Liver (tissue), 9 donors: ENCODE results near the gene ANKRD17. TPM values are rescaled to one million over a fixed set of nuclear protein-coding genes. Genes with fewer than 3 reads are reported as not detected.

ENCODE experiments used
- DNase-seq: peaks from one replicate; pipeline ENCODE4 v3.0.0-alpha.2; 2017; ENCODE audit warnings: low spot score
- H3K27ac ChIP-seq, 2 donors: one replicate each; pipeline ENCODE4 v1.7.0; 2013; ENCODE audit warnings: inconsistent platforms in 2 of 2, low read length in 2 of 2, control low read depth in 1 of 2, low read depth in 1 of 2, mild to moderate bottlenecking in 1 of 2
- H3K27me3 ChIP-seq, 4 donors: one replicate each; pipeline versions ENCODE4 v1.6.1 to v1.7.0; 2013; ENCODE audit warnings: low read length in 3 of 4, inconsistent platforms in 1 of 4, mild to moderate bottlenecking in 1 of 4, moderate library complexity in 1 of 4; ENCODE audit not compliant: control insufficient read depth in 4 of 4, insufficient read depth in 4 of 4
- H3K36me3 ChIP-seq, 4 donors: one replicate each; pipeline versions ENCODE4 v1.6.1 to v1.7.0; 2013; ENCODE audit warnings: low read length in 3 of 4, mild to moderate bottlenecking in 3 of 4, low read depth in 1 of 4, moderate library complexity in 1 of 4; ENCODE audit not compliant: control insufficient read depth in 4 of 4, insufficient read depth in 3 of 4
- H3K4me1 ChIP-seq, 4 donors: one replicate each; pipeline versions ENCODE4 v1.6.1 to v1.7.0; 2013; ENCODE audit warnings: low read length in 3 of 4, mild to moderate bottlenecking in 3 of 4, moderate library complexity in 1 of 4; ENCODE audit not compliant: control insufficient read depth in 4 of 4, insufficient read depth in 4 of 4
- H3K4me3 ChIP-seq, 3 donors: one replicate each; pipeline versions ENCODE4 v1.6.1 to v1.7.0; 2013; ENCODE audit warnings: low read length in 3 of 3, control low read depth in 1 of 3, low read depth in 1 of 3, mild to moderate bottlenecking in 1 of 3
- H3K9ac ChIP-seq, 2 donors: one replicate each; pipeline ENCODE4 v1.7.0; 2013; ENCODE audit warnings: low read length in 2 of 2, mild to moderate bottlenecking in 2 of 2, moderate library complexity in 2 of 2, control low read depth in 1 of 2, low read depth in 1 of 2
- H3K9me3 ChIP-seq, 4 donors: one replicate each; pipeline versions ENCODE4 v1.6.1 to v1.7.0; 2013; ENCODE audit warnings: low read length in 3 of 4; ENCODE audit not compliant: control insufficient read depth in 4 of 4
- EGR1 ChIP-seq, 2 donors: IDR thresholded peaks; 2 replicates each; pipeline ENCODE4 v1.6.1; 2016 to 2018; ENCODE audit warnings: antibody characterized with exemption in 2 of 2, low read depth in 2 of 2
- FOXA1 ChIP-seq: IDR thresholded peaks from 2 replicates; pipeline ENCODE4 v1.6.1; 2016; ENCODE audit warnings: antibody characterized with exemption
- FOXA2 ChIP-seq: IDR thresholded peaks from 2 replicates; pipeline ENCODE4 v1.6.1; 2016; ENCODE audit warnings: antibody characterized with exemption
- GABPA ChIP-seq, 2 donors: IDR thresholded peaks in 1 of 2; conservative IDR thresholded peaks in 1 of 2; 2 replicates each; pipeline ENCODE4 v1.6.1; 2016; ENCODE audit warnings: antibody characterized with exemption in 2 of 2, mild to moderate bottlenecking in 1 of 2, moderate library complexity in 1 of 2
- HNF4A ChIP-seq, 2 donors: conservative IDR thresholded peaks; 2 replicates each; pipeline ENCODE4 v1.6.1; 2016; ENCODE audit warnings: antibody characterized with exemption in 2 of 2, mild to moderate bottlenecking in 2 of 2
- HNF4G ChIP-seq: IDR thresholded peaks from 2 replicates; pipeline ENCODE4 v1.6.1; 2016; ENCODE audit warnings: antibody characterized with exemption
- JUND ChIP-seq, 2 donors: IDR thresholded peaks; 2 replicates each; pipeline ENCODE4 v1.6.1; 2016; ENCODE audit warnings: antibody characterized with exemption in 2 of 2
- RAD21 ChIP-seq, 2 donors: IDR thresholded peaks; 2 replicates each; pipeline ENCODE4 v1.6.1; 2016; ENCODE audit warnings: antibody characterized with exemption in 2 of 2, mild to moderate bottlenecking in 2 of 2
- SP1 ChIP-seq: IDR thresholded peaks from 2 replicates; pipeline ENCODE4 v1.6.1; 2018; ENCODE audit warnings: antibody characterized with exemption, mild to moderate bottlenecking
- TAF1 ChIP-seq: conservative IDR thresholded peaks from 2 replicates; pipeline ENCODE4 v1.6.1; 2016; ENCODE audit warnings: antibody characterized with exemption, mild to moderate bottlenecking
- YY1 ChIP-seq: IDR thresholded peaks from 2 replicates; pipeline ENCODE4 v1.6.1; 2016; ENCODE audit warnings: antibody characterized with exemption, mild to moderate bottlenecking
- WGBS: extraction: QIAGEN DNeasy Blood & Tissue Kit; methylation state at CpG from one replicate; pipeline ENCODE4 v1.1.7; 2013; 5-methylcytosine and 5-hydroxymethylcytosine counted together
- polyA plus RNA-seq, 2 donors: library from polyadenylated mRNA; stranded (reverse) in 1 of 2; unstranded in 1 of 2; fragments of 200-250 nt in 1 of 2; fragments of >200 nt in 1 of 2; fragmentation: Nextera tagmentation in 1 of 2; extraction: Ambion mirVana in 1 of 2; gene quantifications; one replicate each; pipeline versions ENCODE4 v1.2.1 to v1.2.3, GENCODE V29; 2013 to 2015
- total RNA-seq, 2 donors: library from RNA; depleted of rRNA; stranded (reverse); fragments of >200 nt; gene quantifications; one replicate each; pipeline ENCODE4 v1.2.3, GENCODE V29; 2014
- TF ChIP-seq, protein P1 (sequence below): IDR thresholded peaks from 2 replicates; pipeline ENCODE4 v1.6.1; 2016; ENCODE audit warnings: antibody characterized with exemption
- TF ChIP-seq, protein P2 (sequence below): IDR thresholded peaks from 2 replicates; pipeline ENCODE4 v1.6.1; 2016; ENCODE audit warnings: antibody characterized with exemption, mild to moderate bottlenecking
- TF ChIP-seq, protein P3 (sequence below): IDR thresholded peaks from 2 replicates; pipeline ENCODE4 v1.6.1; 2016; ENCODE audit warnings: antibody characterized with exemption
- TF ChIP-seq, protein P4 (sequence below): IDR thresholded peaks from 2 replicates; pipeline ENCODE4 v1.6.1; 2016; ENCODE audit warnings: antibody characterized with exemption
- donor health status: healthy.
- donor health status: healthy.
- donor health status: healthy.
- donor health status: healthy.
- donor health status: healthy.

Gene ANKRD17
- total and polyA plus RNA-seq, 4 donors = 11.6 to 38.5 (median 19.7) TPM

DNA sequence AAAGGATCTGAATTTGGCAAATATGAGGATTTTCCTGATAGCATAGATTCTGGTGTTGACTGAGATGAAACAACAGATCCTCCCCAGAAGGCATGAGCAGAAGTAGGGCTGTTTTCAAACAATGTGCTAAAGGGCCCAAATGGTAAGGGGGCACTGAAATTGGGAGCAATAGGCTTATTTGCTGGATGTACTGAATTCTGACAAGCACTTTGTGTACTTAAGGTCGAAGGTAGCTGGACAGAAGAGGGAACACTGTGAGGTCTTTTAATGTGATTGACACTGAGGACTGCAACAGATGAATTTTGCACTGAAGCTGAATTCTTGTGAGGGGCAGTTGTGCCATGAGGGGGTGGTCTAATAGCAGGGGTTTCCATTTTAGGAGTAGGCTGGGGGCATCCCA lies 167.9 kb downstream of the ANKRD17 start:
- no peak for DNase-seq
- H3K27ac ChIP-seq = no peak overlapping the region
- H3K4me3 ChIP-seq = no peak overlapping the region
- H3K36me3 ChIP-seq = peaks cover 2 to 35% (median 25%) of the 10 kb centered on the region in 4 donors
- WGBS = 46% methylated on average over 1 of the region's 1 CpG
- peaks cover 0 to 7% (median 0%) of the 10 kb centered on the region in 4 donors for H3K4me1 ChIP-seq
- H3K27me3 ChIP-seq = no peaks in the 10 kb centered on the region
- TF ChIP-seq RAD21 (IDR thresholded peaks at IDR 0.05) = no peak
- TF ChIP-seq, protein P1, sequence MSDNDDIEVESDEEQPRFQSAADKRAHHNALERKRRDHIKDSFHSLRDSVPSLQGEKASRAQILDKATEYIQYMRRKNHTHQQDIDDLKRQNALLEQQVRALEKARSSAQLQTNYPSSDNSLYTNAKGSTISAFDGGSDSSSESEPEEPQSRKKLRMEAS = no peak
- TF ChIP-seq SP1 = no peak
- TF ChIP-seq JUND (IDR thresholded peaks at IDR 0.05) = no peak
- no peak for TF ChIP-seq FOXA2
- no peak for TF ChIP-seq HNF4G
- no peak for TF ChIP-seq TAF1
- TF ChIP-seq YY1 = no peak
- no peak for TF ChIP-seq GABPA (IDR thresholded peaks at IDR 0.05 in 1 of 2, conservative IDR thresholded peaks at IDR 0.05 in 1 of 2)
- TF ChIP-seq, protein P2, sequence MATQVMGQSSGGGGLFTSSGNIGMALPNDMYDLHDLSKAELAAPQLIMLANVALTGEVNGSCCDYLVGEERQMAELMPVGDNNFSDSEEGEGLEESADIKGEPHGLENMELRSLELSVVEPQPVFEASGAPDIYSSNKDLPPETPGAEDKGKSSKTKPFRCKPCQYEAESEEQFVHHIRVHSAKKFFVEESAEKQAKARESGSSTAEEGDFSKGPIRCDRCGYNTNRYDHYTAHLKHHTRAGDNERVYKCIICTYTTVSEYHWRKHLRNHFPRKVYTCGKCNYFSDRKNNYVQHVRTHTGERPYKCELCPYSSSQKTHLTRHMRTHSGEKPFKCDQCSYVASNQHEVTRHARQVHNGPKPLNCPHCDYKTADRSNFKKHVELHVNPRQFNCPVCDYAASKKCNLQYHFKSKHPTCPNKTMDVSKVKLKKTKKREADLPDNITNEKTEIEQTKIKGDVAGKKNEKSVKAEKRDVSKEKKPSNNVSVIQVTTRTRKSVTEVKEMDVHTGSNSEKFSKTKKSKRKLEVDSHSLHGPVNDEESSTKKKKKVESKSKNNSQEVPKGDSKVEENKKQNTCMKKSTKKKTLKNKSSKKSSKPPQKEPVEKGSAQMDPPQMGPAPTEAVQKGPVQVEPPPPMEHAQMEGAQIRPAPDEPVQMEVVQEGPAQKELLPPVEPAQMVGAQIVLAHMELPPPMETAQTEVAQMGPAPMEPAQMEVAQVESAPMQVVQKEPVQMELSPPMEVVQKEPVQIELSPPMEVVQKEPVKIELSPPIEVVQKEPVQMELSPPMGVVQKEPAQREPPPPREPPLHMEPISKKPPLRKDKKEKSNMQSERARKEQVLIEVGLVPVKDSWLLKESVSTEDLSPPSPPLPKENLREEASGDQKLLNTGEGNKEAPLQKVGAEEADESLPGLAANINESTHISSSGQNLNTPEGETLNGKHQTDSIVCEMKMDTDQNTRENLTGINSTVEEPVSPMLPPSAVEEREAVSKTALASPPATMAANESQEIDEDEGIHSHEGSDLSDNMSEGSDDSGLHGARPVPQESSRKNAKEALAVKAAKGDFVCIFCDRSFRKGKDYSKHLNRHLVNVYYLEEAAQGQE = no peak
- TF ChIP-seq, protein P3, sequence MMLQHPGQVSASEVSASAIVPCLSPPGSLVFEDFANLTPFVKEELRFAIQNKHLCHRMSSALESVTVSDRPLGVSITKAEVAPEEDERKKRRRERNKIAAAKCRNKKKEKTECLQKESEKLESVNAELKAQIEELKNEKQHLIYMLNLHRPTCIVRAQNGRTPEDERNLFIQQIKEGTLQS = no peak
- no peak for TF ChIP-seq HNF4A (conservative IDR thresholded peaks at IDR 0.05)
- TF ChIP-seq, protein P4, sequence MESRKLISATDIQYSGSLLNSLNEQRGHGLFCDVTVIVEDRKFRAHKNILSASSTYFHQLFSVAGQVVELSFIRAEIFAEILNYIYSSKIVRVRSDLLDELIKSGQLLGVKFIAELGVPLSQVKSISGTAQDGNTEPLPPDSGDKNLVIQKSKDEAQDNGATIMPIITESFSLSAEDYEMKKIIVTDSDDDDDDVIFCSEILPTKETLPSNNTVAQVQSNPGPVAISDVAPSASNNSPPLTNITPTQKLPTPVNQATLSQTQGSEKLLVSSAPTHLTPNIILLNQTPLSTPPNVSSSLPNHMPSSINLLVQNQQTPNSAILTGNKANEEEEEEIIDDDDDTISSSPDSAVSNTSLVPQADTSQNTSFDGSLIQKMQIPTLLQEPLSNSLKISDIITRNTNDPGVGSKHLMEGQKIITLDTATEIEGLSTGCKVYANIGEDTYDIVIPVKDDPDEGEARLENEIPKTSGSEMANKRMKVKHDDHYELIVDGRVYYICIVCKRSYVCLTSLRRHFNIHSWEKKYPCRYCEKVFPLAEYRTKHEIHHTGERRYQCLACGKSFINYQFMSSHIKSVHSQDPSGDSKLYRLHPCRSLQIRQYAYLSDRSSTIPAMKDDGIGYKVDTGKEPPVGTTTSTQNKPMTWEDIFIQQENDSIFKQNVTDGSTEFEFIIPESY = no peak
- no peak for TF ChIP-seq EGR1 (IDR thresholded peaks at IDR 0.05; ENCODE audit: low read depth in 2 of 2)
- no peak overlapping the region for H3K9ac ChIP-seq
- no peaks in the 10 kb centered on the region for H3K9me3 ChIP-seq

DNA sequence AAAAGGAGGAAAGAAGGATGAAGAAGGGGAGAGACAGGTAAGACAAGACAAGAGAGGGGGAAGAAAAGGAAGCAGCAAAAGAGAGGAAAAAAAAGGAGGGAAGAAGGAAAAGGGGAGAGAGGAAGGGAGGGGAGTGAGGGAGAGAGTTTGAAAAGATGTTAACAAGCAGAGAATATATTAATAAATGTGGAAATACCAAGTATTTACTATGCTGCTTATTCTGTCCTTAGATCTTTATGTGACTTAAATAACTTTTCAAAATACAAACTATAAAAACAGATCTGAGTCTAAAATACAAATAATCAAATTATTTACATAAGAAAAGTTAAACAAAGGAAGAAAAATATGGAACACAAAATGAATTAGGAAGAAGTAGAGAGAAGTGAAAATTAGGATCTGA lies 170.7 kb downstream of the ANKRD17 start:
- H3K27me3 ChIP-seq = no peaks in the 10 kb centered on the region

More for the DNA sequence above, 170.7 kb downstream of the ANKRD17 start:
- Histone ChIP-seq H3K36me3 (peaks cover 3 to 33% (median 26%) of the 10 kb centered on the region in 4 donors), H3K9me3 (no peaks in the 10 kb centered on the region), H3K9ac (no peak overlapping the region), H3K4me1 (peaks cover 0 to 7% (median 0%) of the 10 kb centered on the region in 4 donors), H3K27ac (no peak overlapping the region), H3K4me3 (no peak overlapping the region)
- DNase-seq = no peak
- no peak for TF ChIP-seq FOXA1
- TF ChIP-seq RAD21 (IDR thresholded peaks at IDR 0.05) = no peak
